K562 (cell line): Measurements from ENCODE around the gene CSMD2. TPM values are rescaled to one million over a fixed set of nuclear protein-coding genes. Genes with fewer than 3 reads are reported as not detected.

ENCODE experiments used
- ATAC-seq: fragments of 200-7000 bp; cut with Tn5 transposase; 3 replicates; pipeline ENCODE4 v1.9.1; 2020; ENCODE audit warnings: moderate library complexity
- BruUV-seq: library from RNA; stranded (reverse); fragments of 400-500 nt; replicated peaks from 2 replicates; lab custom pipeline; 2021; lab: Mats Ljungman, UMichigan
- CTCF ChIA-PET: fragments of 300-600 bp; formaldehyde crosslinking; extraction: SDS; loops from one replicate; lab custom pipeline; 2021; ENCODE audit warnings: low intra/inter-chr PET ratio; lab: Yijun Ruan, JAX
- POLR2A ChIA-PET: fragments of 300-600, 350-650 bp; sonication (Branson Sonifier 250); formaldehyde crosslinking; extraction: SDS; loops from one replicate; lab custom pipeline; 2021; ENCODE audit warnings: antibody characterized with exemption, inconsistent platforms; lab: Yijun Ruan, JAX
- DNase-seq, 4 experiments: peaks; one replicate each; pipeline versions ENCODE4 v3.0.0 to v3.0.0-alpha.2; 2011 to 2018; ENCODE audit warnings: low spot score in 3 of 4, mixed read lengths in 3 of 4; ENCODE audit errors: extremely low read depth in 1 of 4
- FAIRE-seq: peaks from 2 replicates; lab custom pipeline; 2011; peaks lifted over from hg19 to GRCh38; lab: Jason Lieb, UNC
- H2AFZ ChIP-seq: 2 replicates; pipeline ENCODE4 v1.6.0; 2011; ENCODE audit warnings: low read depth, low read length, control low read depth, inconsistent platforms
- H3K27ac ChIP-seq: fragments of 200-600 bp; 3 replicates; pipeline ENCODE4 v1.8.0; 2011; ENCODE audit warnings: low read depth, mild to moderate bottlenecking, control low read depth, inconsistent platforms, low read length, moderate library complexity, mixed read lengths; ENCODE audit errors: extremely low read depth
- H3K27me3 ChIP-seq, 2 experiments: fragments of 300-600 bp in 1 of 2; 2 replicates in 1 of 2; 3 replicates in 1 of 2; pipeline versions ENCODE4 v1.6.0 to v1.8.0; 2011; ENCODE audit warnings: inconsistent platforms in 2 of 2, low read length in 2 of 2, mild to moderate bottlenecking in 1 of 2, mixed read lengths in 1 of 2, moderate library complexity in 1 of 2; ENCODE audit not compliant: control insufficient read depth in 2 of 2, insufficient read depth in 2 of 2
- H3K36me3 ChIP-seq: fragments of 300-600 bp; 3 replicates; pipeline ENCODE4 v1.8.0; 2011; ENCODE audit warnings: mild to moderate bottlenecking, low read length, inconsistent platforms; ENCODE audit not compliant: control insufficient read depth, insufficient read depth
- H3K4me1 ChIP-seq, 2 experiments: fragments of 200-600 bp in 1 of 2; replicated peaks in 1 of 2; 2 replicates in 1 of 2; 3 replicates in 1 of 2; pipeline versions ENCODE4 v1.5.1 to v1.8.0; 2011; ENCODE audit warnings: inconsistent platforms in 2 of 2, low read length in 2 of 2, mild to moderate bottlenecking in 1 of 2, mixed read lengths in 1 of 2, moderate library complexity in 1 of 2; ENCODE audit not compliant: control insufficient read depth in 2 of 2, insufficient read depth in 2 of 2
- H3K4me2 ChIP-seq: 2 replicates; pipeline ENCODE4 v1.6.1; 2011; ENCODE audit warnings: low read length, control low read depth, inconsistent platforms, mixed read lengths; ENCODE audit not compliant: insufficient read depth
- H3K4me3 ChIP-seq: fragments of 200-600 bp; sonication (generic), shearing (Covaris generic); 2 replicates; pipeline ENCODE4 v1.5.1; 2016; ENCODE audit warnings: control low read depth, inconsistent platforms
- H3K79me2 ChIP-seq: fragments of 200-600 bp; 3 replicates; pipeline ENCODE4 v1.8.0; 2011; ENCODE audit warnings: low read length, inconsistent platforms; ENCODE audit not compliant: control insufficient read depth, insufficient read depth
- H3K9ac ChIP-seq, 2 experiments: 2 replicates each; pipeline versions ENCODE4 v1.6.0 to v1.6.1; 2011; ENCODE audit warnings: low read depth in 2 of 2, low read length in 2 of 2, control low read depth in 1 of 2, inconsistent platforms in 1 of 2, mild to moderate bottlenecking in 1 of 2, mixed read lengths in 1 of 2; ENCODE audit not compliant: insufficient read depth in 1 of 2
- H3K9me1 ChIP-seq: one replicate; pipeline ENCODE4 v1.6.0; 2011; ENCODE audit warnings: inconsistent platforms, mild to moderate bottlenecking, low read length, moderate library complexity; ENCODE audit not compliant: control insufficient read depth, insufficient read depth
- H3K9me3 ChIP-seq: replicated peaks from 2 replicates; pipeline ENCODE4 v1.5.1; 2011; ENCODE audit warnings: low read depth, low read length, inconsistent platforms; ENCODE audit not compliant: control insufficient read depth, insufficient read depth
- H4K20me1 ChIP-seq: replicated peaks from 2 replicates; pipeline ENCODE4 v1.6.1; 2011; ENCODE audit warnings: low read length, inconsistent platforms, mixed read lengths; ENCODE audit not compliant: control insufficient read depth, insufficient read depth
- DLX4 ChIP-seq: fragments of 250-450 bp; sonication (Bioruptor Pico); IDR thresholded peaks from 2 replicates; pipeline ENCODE4 v1.6.1; 2021; ENCODE audit warnings: mild to moderate bottlenecking
- E2F1 ChIP-seq: sonication (generic); formaldehyde crosslinking; IDR thresholded peaks from 2 replicates; pipeline ENCODE4 v1.8.1; 2023; ENCODE audit warnings: mild to moderate bottlenecking, missing genetic modification reagents, moderate library complexity
- GTF2A2 ChIP-seq: IDR thresholded peaks from 2 replicates; pipeline ENCODE4 v1.6.1; 2016; ENCODE audit warnings: mild to moderate bottlenecking, missing genetic modification characterization, missing compliant biosample characterization
- PML ChIP-seq: IDR thresholded peaks from 2 replicates; pipeline ENCODE4 v1.6.1; 2012; ENCODE audit warnings: low read length, inconsistent platforms
- POLR3A ChIP-seq: IDR thresholded peaks from 2 replicates; pipeline ENCODE4 v1.6.1; 2011; ENCODE audit warnings: borderline replicate concordance, mild to moderate bottlenecking, moderate library complexity; ENCODE audit not compliant: insufficient read length, insufficient read depth; ENCODE audit errors: extremely low read depth
- PRDM10 ChIP-seq: fragments of 450-650 bp; IDR thresholded peaks from 2 replicates; pipeline ENCODE4 v1.6.1; 2018; ENCODE audit not compliant: partially characterized antibody
- PTRF ChIP-seq: fragments of 450-650 bp; IDR thresholded peaks from 2 replicates; pipeline ENCODE4 v1.6.1; 2016; ENCODE audit warnings: mild to moderate bottlenecking, missing genetic modification characterization, missing compliant biosample characterization
- RBM25 ChIP-seq: fragments of 200-400 bp; formaldehyde crosslinking; IDR thresholded peaks from 2 replicates; pipeline ENCODE4 v1.6.1; 2018; ENCODE audit warnings: low read length, low read depth, moderate library complexity; ENCODE audit not compliant: severe bottlenecking
- SOX6 ChIP-seq: fragments of 450-650 bp; IDR thresholded peaks from 2 replicates; pipeline ENCODE4 v1.6.1; 2014; ENCODE audit warnings: mild to moderate bottlenecking
- XRCC3 ChIP-seq: fragments of 450-650 bp; IDR thresholded peaks from 2 replicates; pipeline ENCODE4 v1.6.1; 2017; ENCODE audit warnings: mild to moderate bottlenecking, moderate library complexity
- ZNF224 ChIP-seq: sonication (generic); formaldehyde crosslinking; IDR thresholded peaks from 2 replicates; pipeline ENCODE4 v1.8.0; 2022; ENCODE audit warnings: mild to moderate bottlenecking, missing genetic modification reagents
- ZNF395 ChIP-seq: fragments of 200-800 bp; sonication (Bioruptor generic); IDR thresholded peaks from 2 replicates; pipeline ENCODE4 v1.6.1; 2017; ENCODE audit warnings: missing genetic modification characterization, missing compliant biosample characterization
- ZNF436 ChIP-seq: fragments of 250-450, 450-650 bp; sonication (Bioruptor Pico); formaldehyde crosslinking; IDR thresholded peaks from 2 replicates; pipeline ENCODE4 v1.7.0; 2020; ENCODE audit warnings: mild to moderate bottlenecking
- ZNF717 ChIP-seq: fragments of 250-450 bp; sonication (Bioruptor Pico); IDR thresholded peaks from 2 replicates; pipeline ENCODE4 v1.5.0; 2021
- WGBS: fragments of 100-300 bp; shearing (Covaris generic); methylation state at CpG from one replicate; pipeline ENCODE4 v1.1.6; 2016; ENCODE audit warnings: low coverage, mixed read lengths; ENCODE audit not compliant: insufficient coverage; ENCODE audit errors: missing lambda C conversion rate; 5-methylcytosine and 5-hydroxymethylcytosine counted together
- in situ Hi-C: fragments of 300-500 bp; cut with MboI; formaldehyde crosslinking; loops from 4 replicates; pipeline ENCODE4 v1.15.0; 2018; ENCODE audit warnings: inconsistent platforms, mixed read lengths
- intact Hi-C: fragments of 100-400 bp; cut with micrococcal nuclease; formaldehyde crosslinking; loops from 2 replicates; pipeline ENCODE4 v1.14.2; 2022
- polyA plus RNA-seq, 8 experiments: library from polyadenylated mRNA; depleted of rRNA in 4 of 8; stranded (reverse) in 5 of 8; unstranded in 3 of 8; fragments of >200 nt; fragmentation: Nextera tagmentation in 2 of 8; fragmentation: Illumina TruSeq in 1 of 8; extraction: Ambion mirVana in 2 of 8; extraction: Trizol in 1 of 8; gene quantifications; 2 replicates each; pipeline versions ENCODE4 v1.2.1 to v1.2.3, GENCODE V29; 2011 to 2014; ENCODE audit warnings: inconsistent platforms in 1 of 8, missing spikeins in 1 of 8
- total RNA-seq, 7 experiments: library from RNA; depleted of rRNA in 6 of 7; stranded (reverse); fragments of >200 nt in 6 of 7; fragmentation: Illumina TruSeq in 2 of 7; extraction: Trizol in 2 of 7; gene quantifications; 2 replicates each; pipeline versions ENCODE4 v1.2.1 to v1.2.3, GENCODE V29; 2011 to 2021; ENCODE audit warnings: low replicate concordance in 1 of 7

The CSMD2 gene
- total and polyA plus RNA-seq, 9 of the 15 experiments (the other 6 are each of a cell fraction or from before 2014, with no cell fraction given) = not detected

- POLR2A ChIA-PET = interaction anchor here (0.6 kb wide), 1 partner anchor 12 kb away, joined by 3 read pairs; no protein-coding TSS in a partner anchor
- Histone ChIP-seq H3K36me3 (no peaks in the 10 kb centered on the region), H3K4me2 (no peak overlapping the region), H4K20me1 (no peaks in the 10 kb centered on the region), H3K79me2 (no peaks in the 10 kb centered on the region), H3K9ac (no peak overlapping the region), H3K9me3 (no peaks in the 10 kb centered on the region), H3K27ac (no peak overlapping the region), H3K4me1 (no peaks in the 10 kb centered on the region), H3K4me3 (no peak overlapping the region), H2AFZ (no peak overlapping the region), H3K27me3 (peaks cover 0 to 18% of the 10 kb centered on the region in 2 experiments; a peak in 2 of 5 replicates), H3K9me1 (no peaks in the 10 kb centered on the region)
- intact Hi-C loops = no loop called here
- in situ Hi-C loops = no loop called here
- ATAC-seq (no peak), FAIRE-seq (no peak), DNase-seq (no peak)
- BruUV-seq = no TSS peak
- TF ChIP-seq ZNF224 (CRISPR knock-in tag) = no peak
- TF ChIP-seq PML = no peak
- no peak for TF ChIP-seq DLX4 (CRISPR knock-in tag)
- TF ChIP-seq ZNF395 (CRISPR knock-in tag) = no peak
- no peak for TF ChIP-seq ZNF436 (CRISPR knock-in tag)
- TF ChIP-seq E2F1 (CRISPR knock-in tag) = no peak
- no peak for TF ChIP-seq ZNF717 (CRISPR knock-in tag)
- no peak for TF ChIP-seq RBM25
- no peak for TF ChIP-seq POLR3A
- TF ChIP-seq PTRF (tag) = no peak
- no peak for TF ChIP-seq GTF2A2 (tag)
- no peak for TF ChIP-seq SOX6
- no peak for TF ChIP-seq PRDM10
- TF ChIP-seq XRCC3 = no peak
- WGBS = 0% methylated on average over 4 of the region's 4 CpGs
- CTCF ChIA-PET = no interaction called here
Observed at GRCh38 chr1:34132161-34132420, 32.9 kb downstream of the CSMD2 start.
